OCI-M1 (cell line): ENCODE data around the gene AGO4.
"Not testable (repeated sequence)": the region's sequence is repeated elsewhere in the genome, so short reads cannot be mapped to it uniquely, and the experiment has no call there.

Experiments
- DNase-seq: peaks from one replicate; lab custom pipeline; 2025; lab: John Stamatoyannopoulos, UW

Gene AGO4

GRCh38 chr1:35807614-35808449, at the start of gene AGO4:
Gene AGO4 (plus strand): TSS chr1:35808016. CDS start chr1:35808417, 401 bp downstream.
- no peak for DNase-seq

- peak; percentile 14 for DNase-seq
These were observed 45.7 kb upstream of the AGO4 start for GRCh38 chr1:35762141-35762540.

DNA sequence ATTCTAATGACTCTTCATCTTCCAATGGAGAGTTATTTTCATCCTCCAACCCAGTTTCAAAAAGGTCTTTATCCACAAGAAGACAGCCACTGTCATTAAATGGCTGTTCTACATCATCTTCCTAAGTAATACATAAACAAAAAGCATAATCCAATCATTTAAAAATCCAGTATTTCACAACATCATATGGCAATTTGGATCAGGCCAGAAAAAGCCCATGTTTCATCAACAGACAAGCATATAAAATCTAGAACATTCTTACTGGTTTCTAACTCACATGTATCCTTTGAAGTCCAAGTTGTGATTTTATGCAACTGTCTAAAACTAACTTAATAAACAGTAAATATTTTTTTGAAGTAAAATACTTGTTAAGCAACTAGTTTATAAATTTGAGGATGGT, 44.6 kb upstream of the AGO4 start:
- DNase-seq: no peak

GRCh38 chr1:35764283-35764682, 43.5 kb upstream of the AGO4 start:
- no peak for DNase-seq

DNA sequence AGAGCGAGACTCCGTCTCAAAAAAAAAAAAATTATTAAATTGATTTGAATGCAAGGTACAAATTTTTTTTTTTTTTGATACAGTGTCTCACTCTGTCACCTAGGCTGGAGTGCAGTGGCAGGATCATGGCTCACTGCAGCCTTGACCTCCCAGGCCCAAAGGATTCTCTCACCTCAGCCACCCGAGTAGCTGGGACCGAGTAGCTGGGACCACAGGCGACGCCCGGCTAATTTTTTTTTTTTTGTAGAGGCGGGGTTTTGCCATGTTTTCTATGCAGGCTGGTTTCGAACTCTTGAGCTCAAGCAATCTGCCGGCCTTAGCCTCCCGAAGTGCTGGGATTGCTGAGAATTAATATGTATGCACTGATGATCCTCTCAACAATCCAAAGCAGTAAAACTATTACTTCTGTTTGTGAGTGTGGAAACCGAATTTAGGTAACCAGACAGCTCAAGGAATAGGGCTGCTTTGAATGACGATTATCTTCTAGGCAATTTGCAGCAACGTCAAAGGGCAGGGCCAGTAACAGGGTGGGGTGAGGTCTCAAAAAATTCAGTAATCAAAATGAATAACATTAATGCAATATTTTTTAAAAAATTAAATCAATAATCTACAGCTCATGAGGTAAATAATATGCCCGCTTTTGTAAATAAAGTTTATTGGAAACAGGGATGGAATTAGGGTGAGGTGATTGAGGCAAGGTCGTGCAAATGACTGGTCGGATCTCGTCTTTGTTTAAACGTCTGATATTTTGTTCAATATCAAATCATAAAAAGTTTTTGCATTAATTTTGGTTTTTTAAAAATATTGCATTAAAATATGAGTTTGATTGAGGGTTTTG, 39.2 kb upstream of the AGO4 start:
- peak; percentile 44 for DNase-seq

GRCh38 chr1:35769188-35769758, 38.5 kb upstream of the AGO4 start:
- peak; percentile 95 for DNase-seq

DNA sequence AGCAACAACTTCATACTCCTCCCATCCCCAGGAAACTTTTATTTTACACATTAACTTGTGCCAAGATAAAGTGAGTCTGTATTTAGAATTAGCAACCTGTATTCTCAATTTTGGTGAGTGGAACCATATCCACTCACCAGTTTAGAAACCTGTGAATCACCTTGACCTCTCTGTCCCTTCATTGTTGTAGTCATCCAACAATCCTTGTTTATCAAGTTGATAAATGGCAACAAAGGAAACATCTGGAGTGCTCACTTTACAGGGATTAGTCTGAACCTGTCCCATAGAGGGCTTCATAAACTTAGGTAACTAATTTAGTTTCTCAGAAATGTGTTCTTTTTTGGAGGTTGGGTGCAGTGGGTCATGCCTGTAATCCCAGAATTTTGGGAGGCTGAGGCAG, 34.1 kb upstream of the AGO4 start:
- no peak for DNase-seq

GRCh38 chr1:35776172-35776571, 31.6 kb upstream of the AGO4 start:
- not testable (repeated sequence) for DNase-seq

DNA sequence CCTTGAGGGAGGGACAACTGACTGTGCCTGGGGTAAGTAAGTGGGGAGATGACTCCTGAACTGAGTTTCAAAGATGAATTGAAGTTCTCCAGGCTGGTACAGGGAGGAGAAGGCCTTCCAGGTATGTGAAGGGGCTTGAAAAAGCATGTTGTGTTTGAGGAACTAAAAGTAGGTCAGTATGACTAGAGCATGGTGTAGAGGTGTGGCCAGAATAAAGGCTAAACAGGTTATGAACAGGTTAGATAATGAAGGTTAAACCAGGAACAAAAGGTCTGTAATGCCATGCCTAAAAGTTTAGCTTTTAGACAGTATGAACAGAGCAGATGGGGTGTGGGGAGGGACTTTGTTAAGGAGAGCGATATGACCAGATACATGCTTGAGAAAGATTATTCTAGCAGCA, 30.7 kb upstream of the AGO4 start:
- DNase-seq: no peak

GRCh38 chr1:35783055-35783583, 24.7 kb upstream of the AGO4 start:
- no peak for DNase-seq

- DNase-seq: not testable (repeated sequence)
These were observed 23.5 kb upstream of the AGO4 start for GRCh38 chr1:35784364-35784763.

DNA sequence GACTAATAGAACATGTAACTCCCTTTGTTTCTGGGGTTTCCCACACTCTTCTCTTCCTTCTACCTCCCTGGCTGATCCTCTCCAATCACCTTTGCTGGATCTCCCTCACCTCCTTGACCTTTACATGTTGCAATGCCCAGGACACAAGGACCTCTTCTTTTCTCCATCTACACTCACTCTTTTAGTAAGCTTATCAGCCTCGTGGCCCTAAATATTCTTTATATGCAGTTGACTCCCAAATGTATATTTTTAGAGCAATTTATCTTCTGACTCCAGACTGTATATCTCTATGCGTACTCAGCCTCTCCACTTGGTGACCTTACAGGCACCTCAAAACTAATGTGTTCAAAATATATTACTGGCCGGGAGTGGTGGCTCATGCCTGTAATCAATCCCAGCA, 19.7 kb upstream of the AGO4 start:
- no peak for DNase-seq

GRCh38 chr1:35790670-35791069, 17.1 kb upstream of the AGO4 start:
- DNase-seq: no peak

DNA sequence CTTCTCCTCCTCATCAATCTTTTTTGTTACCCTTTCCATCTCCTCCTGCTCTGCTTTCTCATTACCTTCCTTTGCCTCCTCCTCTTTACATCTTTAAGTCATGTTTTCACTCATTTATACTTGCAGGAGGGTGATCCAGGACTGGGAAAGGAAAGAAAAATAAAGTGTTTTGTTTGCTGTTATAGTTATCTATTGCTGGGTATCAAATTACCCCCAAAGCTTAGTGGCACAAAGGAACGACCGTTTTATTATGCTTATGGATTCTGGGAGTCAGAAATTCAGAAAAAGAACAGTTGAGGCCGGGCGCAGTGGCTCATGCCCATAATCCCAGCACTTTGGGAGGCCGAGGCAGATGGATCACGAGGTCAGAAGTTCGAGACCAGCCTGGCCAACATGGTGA, 12.5 kb upstream of the AGO4 start:
- no peak for DNase-seq

DNA sequence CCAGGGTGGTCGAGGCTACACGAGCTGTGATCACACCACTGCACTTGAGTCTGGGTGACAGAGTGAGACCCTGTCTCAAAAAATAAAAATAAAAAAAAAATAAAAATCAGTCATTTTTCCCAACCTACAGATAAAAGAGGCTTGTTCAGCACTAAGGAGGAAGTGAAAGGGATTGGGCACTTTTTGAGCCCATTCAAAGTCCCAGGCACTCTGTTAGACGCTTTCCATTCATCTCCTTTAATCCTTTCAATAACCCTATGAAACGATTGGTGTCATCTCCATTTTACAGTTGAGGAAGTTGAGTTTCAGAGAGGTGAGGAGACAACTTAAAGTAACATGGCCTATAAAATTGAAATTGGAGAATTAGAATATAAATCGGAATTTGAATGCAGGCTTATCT, 10.4 kb upstream of the AGO4 start:
- no peak for DNase-seq

DNA sequence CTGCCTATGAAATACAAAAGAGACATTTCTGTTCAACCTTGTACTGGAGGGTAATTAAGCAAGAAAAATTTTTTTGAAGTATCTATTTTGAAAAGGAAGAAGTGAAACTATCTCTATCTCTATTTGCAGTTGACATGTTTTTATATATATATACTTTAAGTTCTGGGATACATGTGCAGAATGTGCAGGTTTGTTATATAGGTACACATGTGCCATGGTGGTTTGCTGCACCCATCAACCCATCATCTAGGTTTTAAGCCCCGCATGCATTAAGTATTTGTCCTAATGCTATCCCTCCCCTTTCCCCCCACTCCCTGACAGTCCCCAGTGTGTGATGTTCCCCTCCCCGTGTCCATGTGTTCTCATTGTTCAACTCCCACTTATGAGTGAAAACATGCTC, 9.8 kb upstream of the AGO4 start:
- DNase-seq: not testable (repeated sequence)

GRCh38 chr1:35800167-35800887, 7.5 kb upstream of the AGO4 start:
- DNase-seq: peak; percentile 38

DNA sequence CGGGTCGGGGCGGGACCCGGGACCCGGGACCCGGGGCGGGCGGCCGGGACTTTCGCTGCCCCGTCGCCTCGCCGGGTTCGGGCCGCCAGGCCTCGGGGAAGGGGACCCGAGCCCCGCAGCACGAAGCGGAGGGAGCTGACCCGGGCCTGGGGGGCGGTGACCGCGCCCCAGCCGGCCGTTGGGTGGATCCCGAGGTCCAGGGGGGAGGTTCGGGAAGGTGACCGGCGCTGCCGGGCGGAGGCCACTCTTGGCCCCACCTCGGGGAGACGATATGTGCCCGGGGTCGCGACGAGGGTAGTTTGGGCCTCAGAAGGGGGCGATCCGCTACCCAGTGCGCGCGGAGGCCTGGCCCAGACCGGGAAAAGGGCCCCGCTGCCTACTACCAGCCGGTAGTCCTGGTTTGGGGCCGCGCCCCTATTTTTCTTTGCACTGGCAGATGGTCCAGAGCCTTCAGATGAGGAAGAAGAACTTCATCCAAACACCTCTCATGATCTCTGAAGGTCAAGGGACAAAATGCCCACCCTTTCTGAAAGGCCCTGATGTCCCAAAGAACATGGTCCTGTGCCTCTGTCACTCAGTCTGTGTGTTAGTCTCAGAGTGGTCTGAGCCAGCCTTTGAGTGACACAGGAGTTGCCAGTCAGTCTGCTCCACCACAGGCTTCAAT, 766 bp downstream of the AGO4 start:
- no peak for DNase-seq

DNA sequence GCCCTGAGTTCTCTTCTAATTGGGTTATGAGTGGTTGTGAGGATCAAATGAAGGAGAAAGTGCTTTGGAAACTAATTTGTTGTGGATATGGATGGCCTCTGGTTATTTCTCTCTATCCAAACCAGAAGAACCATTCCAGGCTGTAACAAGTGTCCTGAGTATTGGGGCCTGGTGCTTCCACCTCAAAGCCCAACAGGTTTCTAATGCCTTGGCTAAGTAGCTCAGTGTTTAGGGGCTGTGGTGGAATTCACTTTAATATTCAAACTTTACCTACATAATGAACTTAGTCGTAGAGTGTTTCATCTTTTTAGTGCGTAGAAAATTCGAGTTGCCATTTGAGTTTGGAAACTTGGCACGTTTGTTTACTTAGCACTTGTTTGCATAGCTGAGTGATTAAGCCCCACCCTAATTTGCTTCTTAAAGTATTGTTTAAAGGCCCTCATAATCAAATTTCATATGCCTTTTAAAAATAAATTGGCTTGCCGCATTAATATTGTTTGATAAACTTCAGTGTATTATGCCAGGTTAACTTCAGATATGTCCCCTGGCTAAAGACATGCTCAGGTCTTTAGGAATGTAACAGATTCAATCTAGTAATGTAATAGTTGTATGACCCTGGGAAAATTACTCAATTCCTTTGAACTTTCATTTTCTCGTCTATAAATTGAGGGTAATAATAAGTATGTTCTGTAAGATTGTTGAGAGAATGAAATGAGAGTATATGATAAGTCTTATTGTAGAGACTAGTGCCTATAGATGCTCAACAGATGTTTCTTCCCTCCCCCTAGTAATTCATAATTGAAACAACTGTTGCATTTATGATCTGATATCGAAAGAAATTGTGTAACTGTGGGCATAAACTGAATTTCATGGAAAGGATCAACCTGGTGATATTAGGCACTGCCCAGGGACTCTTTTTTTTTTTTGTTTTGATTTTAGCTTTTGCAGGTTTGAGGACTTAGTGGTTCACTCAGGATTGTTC, 1.6 kb downstream of the AGO4 start:
- no peak for DNase-seq
